Peyer's patch (tissue), 4 donors: ENCODE results near the gene MAPK1IP1L.
A peak's percentile ranks its signal among the peaks of the same experiment; 100 is the strongest.

Source experiments
- CTCF ChIP-seq, 6 experiments: fragments of 450-650 bp in 4 of 6; fragments of 200-600 bp in 2 of 6; sonication (generic) in 1 of 6; IDR thresholded peaks; one replicate each; pipeline ENCODE4 v1.5.1; 2017 to 2019; ENCODE audit warnings: antibody characterized with exemption in 6 of 6, mild to moderate bottlenecking in 3 of 6, moderate library complexity in 1 of 6
- POLR2A ChIP-seq, 2 donors: fragments of 450-650 bp; IDR thresholded peaks; one replicate each; pipeline ENCODE4 v1.5.1; 2017; ENCODE audit warnings: antibody characterized with exemption in 2 of 2, mild to moderate bottlenecking in 2 of 2, moderate library complexity in 2 of 2

DNA sequence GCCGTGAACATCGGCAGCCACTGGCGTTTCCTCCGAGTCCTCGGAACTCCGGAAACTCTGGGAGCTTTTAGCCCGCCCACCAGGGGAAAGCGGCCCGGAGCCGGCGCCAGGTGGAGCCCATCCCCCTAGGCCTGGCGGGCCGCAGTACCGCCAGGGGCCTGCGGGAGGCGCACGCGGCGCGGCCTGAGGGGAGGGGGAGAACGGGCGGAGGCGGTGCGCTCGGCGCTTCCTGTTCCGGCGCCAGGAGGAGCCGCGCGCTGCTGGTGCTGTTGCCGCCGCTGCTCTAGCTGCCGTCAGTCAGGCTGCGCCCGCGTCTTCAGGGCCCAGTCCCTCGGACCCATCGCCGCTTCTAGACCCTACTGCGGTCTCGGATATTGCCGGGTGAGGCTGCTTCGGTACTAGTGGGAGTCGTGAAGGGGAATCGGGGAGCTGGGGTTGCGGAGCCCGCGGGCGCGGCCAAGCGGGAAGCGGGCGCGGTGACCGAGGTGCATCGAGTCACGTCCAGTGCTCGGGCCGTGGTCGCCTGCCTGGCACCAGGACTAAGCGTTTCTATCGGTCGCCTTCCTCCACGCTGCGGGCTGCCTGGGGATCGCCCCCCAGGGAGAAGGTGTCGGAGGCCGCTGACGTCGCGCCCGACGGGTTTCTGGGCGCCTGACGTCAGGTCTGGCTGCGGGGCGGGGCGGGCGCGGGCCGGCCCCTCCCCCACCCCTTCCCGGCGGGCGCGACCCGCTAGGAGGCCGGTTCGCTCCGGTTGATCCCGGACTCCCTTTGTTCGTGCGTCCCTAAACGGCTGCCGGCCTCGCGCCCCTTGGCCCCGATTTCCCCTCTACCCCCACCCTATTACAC is at the start of gene MAPK1IP1L:
- TF ChIP-seq POLR2A (IDR thresholded peaks at IDR 0.05) (peak; percentile 98), CTCF (IDR thresholded peaks at IDR 0.05) (peak; percentile 99 to 100 (median 100))
